Measurements from ENCODE around the gene TRIM65.

DNA sequence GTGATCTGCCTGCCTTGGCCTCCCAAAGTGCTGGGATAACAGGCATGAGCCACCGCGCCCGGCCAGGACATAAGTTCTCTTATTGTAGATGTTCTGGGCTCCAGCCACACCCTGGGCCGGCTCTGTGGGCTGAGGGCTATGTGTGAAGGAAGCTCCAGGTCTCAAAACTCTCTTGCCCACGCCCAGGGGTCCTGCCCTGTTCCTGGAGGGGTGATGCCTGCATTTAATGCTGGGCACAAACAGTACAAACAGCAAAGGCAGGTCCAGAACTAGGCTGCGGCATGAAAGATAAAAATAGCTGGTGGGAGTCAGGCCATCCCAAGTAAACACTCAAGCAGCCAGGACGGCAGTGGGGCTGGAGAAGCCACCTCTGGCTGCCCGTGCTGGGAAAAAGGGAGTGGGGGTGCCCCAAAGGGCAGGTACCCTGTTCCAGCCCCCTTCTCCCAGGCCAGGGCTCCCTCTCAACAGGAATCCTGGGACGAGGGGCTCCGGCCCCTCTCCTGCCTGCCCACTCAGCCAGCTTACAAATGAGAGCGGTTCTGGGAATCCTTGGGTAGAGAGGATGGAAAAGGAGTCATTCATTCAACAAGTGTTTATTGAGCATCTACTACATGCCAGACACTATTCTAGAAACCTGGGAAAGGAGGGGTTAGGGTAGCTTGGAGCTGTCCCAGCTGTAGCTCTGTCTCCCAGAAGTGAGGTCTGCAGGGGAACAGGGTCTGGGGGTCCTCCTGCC is 23.0 kb downstream of the TRIM65 start:
- TF ChIP-seq, protein P1, sequence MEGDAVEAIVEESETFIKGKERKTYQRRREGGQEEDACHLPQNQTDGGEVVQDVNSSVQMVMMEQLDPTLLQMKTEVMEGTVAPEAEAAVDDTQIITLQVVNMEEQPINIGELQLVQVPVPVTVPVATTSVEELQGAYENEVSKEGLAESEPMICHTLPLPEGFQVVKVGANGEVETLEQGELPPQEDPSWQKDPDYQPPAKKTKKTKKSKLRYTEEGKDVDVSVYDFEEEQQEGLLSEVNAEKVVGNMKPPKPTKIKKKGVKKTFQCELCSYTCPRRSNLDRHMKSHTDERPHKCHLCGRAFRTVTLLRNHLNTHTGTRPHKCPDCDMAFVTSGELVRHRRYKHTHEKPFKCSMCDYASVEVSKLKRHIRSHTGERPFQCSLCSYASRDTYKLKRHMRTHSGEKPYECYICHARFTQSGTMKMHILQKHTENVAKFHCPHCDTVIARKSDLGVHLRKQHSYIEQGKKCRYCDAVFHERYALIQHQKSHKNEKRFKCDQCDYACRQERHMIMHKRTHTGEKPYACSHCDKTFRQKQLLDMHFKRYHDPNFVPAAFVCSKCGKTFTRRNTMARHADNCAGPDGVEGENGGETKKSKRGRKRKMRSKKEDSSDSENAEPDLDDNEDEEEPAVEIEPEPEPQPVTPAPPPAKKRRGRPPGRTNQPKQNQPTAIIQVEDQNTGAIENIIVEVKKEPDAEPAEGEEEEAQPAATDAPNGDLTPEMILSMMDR (IDR thresholded peaks at IDR 0.05; ENCODE audit: insufficient read depth, low read length): no peak
- no peak for TF ChIP-seq POLR2AphosphoS5 (IDR thresholded peaks at IDR 0.05; ENCODE audit: low read depth)

Measured in HL-60 (cell line).